Measurements from ENCODE around the gene PITPNC1.
A peak's percentile ranks its signal among the peaks of the same experiment; 100 is the strongest.
"Not testable (repeated sequence)": the region's sequence is repeated elsewhere in the genome, so short reads cannot be mapped to it uniquely, and the experiment has no call there.

Gene PITPNC1

GRCh38 chr17:67570797-67571196 lies 193.7 kb downstream of the PITPNC1 start:
- DNase-seq (ENCODE audit: low read depth in 2 of 2, low spot score in 1 of 2): no peak

GRCh38 chr17:67571478-67571877 lies 194.4 kb downstream of the PITPNC1 start:
- no peak for DNase-seq (ENCODE audit: low read depth in 2 of 2, low spot score in 1 of 2)

GRCh38 chr17:67573987-67574657 lies 197.0 kb downstream of the PITPNC1 start:
- no peak for DNase-seq (ENCODE audit: low read depth in 2 of 2, low spot score in 1 of 2)

GRCh38 chr17:67574658-67575293 lies 197.7 kb downstream of the PITPNC1 start:
- DNase-seq (ENCODE audit: low read depth in 2 of 2, low spot score in 1 of 2): no peak

GRCh38 chr17:67575325-67575724 lies 198.2 kb downstream of the PITPNC1 start:
- DNase-seq (ENCODE audit: low read depth in 2 of 2, low spot score in 1 of 2): no peak

- no peak for DNase-seq (ENCODE audit: low read depth in 2 of 2, low spot score in 1 of 2)
Observed at GRCh38 chr17:67576471-67577115, 199.5 kb downstream of the PITPNC1 start.

GRCh38 chr17:67577429-67578141 lies 200.5 kb downstream of the PITPNC1 start:
- no peak for DNase-seq (ENCODE audit: low read depth in 2 of 2, low spot score in 1 of 2)

- no peak for DNase-seq (ENCODE audit: low read depth in 2 of 2, low spot score in 1 of 2)
Observed at GRCh38 chr17:67578142-67578457, 201.0 kb downstream of the PITPNC1 start.

GRCh38 chr17:67578679-67579405 lies 201.8 kb downstream of the PITPNC1 start:
- not testable (repeated sequence) for DNase-seq (ENCODE audit: low read depth in 2 of 2, low spot score in 1 of 2)

- no peak for DNase-seq (ENCODE audit: low read depth in 2 of 2, low spot score in 1 of 2)
Observed at GRCh38 chr17:67582673-67583081, 205.6 kb downstream of the PITPNC1 start.

- no peak for DNase-seq (ENCODE audit: low read depth in 2 of 2, low spot score in 1 of 2)
Observed at GRCh38 chr17:67585077-67585602, 208.1 kb downstream of the PITPNC1 start.

- no peak for DNase-seq (ENCODE audit: low read depth in 2 of 2, low spot score in 1 of 2)
Observed at GRCh38 chr17:67588326-67588725, 211.2 kb downstream of the PITPNC1 start.

- DNase-seq (ENCODE audit: low read depth in 2 of 2, low spot score in 1 of 2): no peak
Observed at GRCh38 chr17:67594115-67594880, 217.2 kb downstream of the PITPNC1 start.

GRCh38 chr17:67600408-67600807 lies 223.3 kb downstream of the PITPNC1 start:
- no peak for DNase-seq (ENCODE audit: low read depth in 2 of 2, low spot score in 1 of 2)

GRCh38 chr17:67601897-67602296 lies 224.8 kb downstream of the PITPNC1 start:
- no peak for DNase-seq (ENCODE audit: low read depth in 2 of 2, low spot score in 1 of 2)

GRCh38 chr17:67602444-67602843 lies 225.4 kb downstream of the PITPNC1 start:
- DNase-seq (ENCODE audit: low read depth in 2 of 2, low spot score in 1 of 2): no peak

GRCh38 chr17:67602974-67603373 lies 225.9 kb downstream of the PITPNC1 start:
- peak in 1 of 2 donors; percentile 3 for DNase-seq (ENCODE audit: low read depth in 2 of 2, low spot score in 1 of 2)

- DNase-seq (ENCODE audit: low read depth in 2 of 2, low spot score in 1 of 2): no peak
Observed at GRCh38 chr17:67605256-67605912, 228.3 kb downstream of the PITPNC1 start.

GRCh38 chr17:67606471-67606870 lies 229.4 kb downstream of the PITPNC1 start:
- no peak for DNase-seq (ENCODE audit: low read depth in 2 of 2, low spot score in 1 of 2)

Data from stimulated activated CD8-positive, alpha-beta memory T cell treated with anti-CD3 and anti-CD28 coated beads, Interleukin-4, amount 100 ng/mL, for 4 hours (primary cell).